Measurements from ENCODE around the gene FAIM2. TPM values are rescaled to one million over a fixed set of nuclear protein-coding genes. Genes with fewer than 3 reads are reported as not detected.

The FAIM2 gene
- total and polyA plus RNA-seq, 11 donors, result 0.33 to 15.0 (median 5.0) TPM

DNA sequence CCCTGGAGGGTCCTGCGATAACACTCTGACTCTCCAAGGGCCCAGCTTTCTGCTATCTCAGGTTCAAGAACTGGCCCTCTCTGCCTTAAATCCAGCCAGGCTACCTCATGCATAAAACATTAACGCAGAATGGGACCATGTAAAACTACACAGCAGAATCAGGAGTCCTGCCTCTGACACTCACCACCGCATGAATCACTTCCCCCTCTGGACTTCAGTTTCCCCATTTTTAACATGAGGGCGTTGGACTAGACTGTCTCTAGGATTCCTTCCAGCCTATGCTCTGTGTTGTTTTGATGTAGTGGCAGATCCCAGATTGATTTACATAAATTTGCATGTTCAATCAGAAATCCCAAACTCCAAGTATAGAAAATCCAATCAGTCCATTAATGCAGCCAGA is 78.8 kb downstream of the FAIM2 start:
- Histone ChIP-seq H3K27me3 (no peaks in the 10 kb centered on the region), H3K36me3 (peaks cover 0 to 8% (median 0%) of the 10 kb centered on the region in 9 donors), H3K4me1 (peaks cover 13 to 84% (median 72%) of the 10 kb centered on the region in 12 donors), H3K9me3 (no peaks in the 10 kb centered on the region), H3K4me3 (peak overlapping the region in 6 of 12 donors; percentile 2 to 90 (median 18)), H3K27ac (peak overlapping the region in 11 of 12 donors; percentile 44 to 99 (median 95))
- ATAC-seq (peak in 2 of 4 donors; percentile 8 to 18), DNase-seq (no peak)
- intact Hi-C loops (cut with DNase I), result loop anchor here in 1 of 10 donors (5.0 kb wide), 1 partner anchor 43 kb away; no protein-coding TSS in a partner anchor
- no peak for TF ChIP-seq POLR2A (IDR thresholded peaks at IDR 0.05)
- TF ChIP-seq, protein P1, sequence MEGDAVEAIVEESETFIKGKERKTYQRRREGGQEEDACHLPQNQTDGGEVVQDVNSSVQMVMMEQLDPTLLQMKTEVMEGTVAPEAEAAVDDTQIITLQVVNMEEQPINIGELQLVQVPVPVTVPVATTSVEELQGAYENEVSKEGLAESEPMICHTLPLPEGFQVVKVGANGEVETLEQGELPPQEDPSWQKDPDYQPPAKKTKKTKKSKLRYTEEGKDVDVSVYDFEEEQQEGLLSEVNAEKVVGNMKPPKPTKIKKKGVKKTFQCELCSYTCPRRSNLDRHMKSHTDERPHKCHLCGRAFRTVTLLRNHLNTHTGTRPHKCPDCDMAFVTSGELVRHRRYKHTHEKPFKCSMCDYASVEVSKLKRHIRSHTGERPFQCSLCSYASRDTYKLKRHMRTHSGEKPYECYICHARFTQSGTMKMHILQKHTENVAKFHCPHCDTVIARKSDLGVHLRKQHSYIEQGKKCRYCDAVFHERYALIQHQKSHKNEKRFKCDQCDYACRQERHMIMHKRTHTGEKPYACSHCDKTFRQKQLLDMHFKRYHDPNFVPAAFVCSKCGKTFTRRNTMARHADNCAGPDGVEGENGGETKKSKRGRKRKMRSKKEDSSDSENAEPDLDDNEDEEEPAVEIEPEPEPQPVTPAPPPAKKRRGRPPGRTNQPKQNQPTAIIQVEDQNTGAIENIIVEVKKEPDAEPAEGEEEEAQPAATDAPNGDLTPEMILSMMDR (IDR thresholded peaks at IDR 0.05), result no peak
- WGBS, 4 donors, result 50 to 64% (median 56%) methylated on average over 4 of the region's 4 CpGs

DNA sequence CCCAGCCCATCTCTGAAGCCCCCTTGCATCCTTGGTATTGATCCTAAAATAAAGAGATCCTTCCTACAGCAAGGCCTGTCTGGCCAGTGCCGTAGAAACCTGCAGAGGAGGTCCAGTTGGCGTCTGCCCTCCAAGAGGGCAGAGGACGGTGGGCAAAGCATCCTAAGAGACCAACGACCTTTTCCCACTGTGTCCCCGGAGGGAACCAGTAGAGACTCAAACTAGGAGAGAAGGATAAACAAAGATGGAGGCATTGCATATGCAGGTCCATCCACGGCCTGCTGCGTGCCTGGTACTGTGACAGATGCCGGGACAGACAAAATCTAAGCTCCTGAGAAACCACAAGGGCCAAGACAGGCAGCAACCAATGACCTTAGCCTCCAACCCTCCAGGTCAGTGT is 79.3 kb downstream of the FAIM2 start:
- no peak for TF ChIP-seq POLR2A (IDR thresholded peaks at IDR 0.05)
- TF ChIP-seq, protein P1 (IDR thresholded peaks at IDR 0.05), result no peak
- Histone ChIP-seq H3K27ac (peak overlapping the region in 10 of 12 donors; percentile 8 to 99 (median 92)), H3K4me1 (peaks cover 13 to 88% (median 77%) of the 10 kb centered on the region in 12 donors), H3K27me3 (no peaks in the 10 kb centered on the region), H3K4me3 (peak overlapping the region in 2 of 12 donors; percentile 2 to 35), H3K36me3 (peaks cover 0 to 8% (median 0%) of the 10 kb centered on the region in 9 donors), H3K9me3 (no peaks in the 10 kb centered on the region)
- ATAC-seq (no peak), DNase-seq (no peak)
- 64 to 85% (median 68%) methylated on average over 8 of the region's 8 CpGs for WGBS, 4 donors
- intact Hi-C loops (cut with DNase I), result loop anchor here in 1 of 10 donors (5.0 kb wide), 1 partner anchor 42 kb away; no protein-coding TSS in a partner anchor

DNA sequence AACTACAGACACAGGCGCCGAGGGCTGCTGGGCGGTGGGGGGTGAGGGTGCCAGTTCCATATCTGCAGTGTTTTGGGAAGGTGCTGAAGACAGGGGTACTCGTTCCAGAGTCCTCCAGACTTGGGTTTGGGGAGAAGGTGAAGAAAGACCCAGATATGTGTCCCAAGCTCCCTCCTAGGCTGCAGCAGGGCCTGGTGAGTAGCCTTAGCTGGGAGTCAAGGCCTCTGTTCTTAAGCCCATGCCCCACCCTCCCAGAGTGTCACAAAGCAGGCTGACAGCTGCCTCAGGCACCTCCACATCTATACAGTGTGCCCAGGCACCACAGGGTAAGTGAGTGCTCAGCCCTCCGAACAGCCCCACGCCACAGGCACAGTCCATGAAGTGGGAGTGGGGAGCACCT is 79.7 kb downstream of the FAIM2 start:
- ATAC-seq, result no peak
- WGBS, 4 donors, result 44 to 79% (median 76%) methylated on average over 4 to 6 of the region's 6 CpGs
- Histone ChIP-seq H3K9me3 (no peaks in the 10 kb centered on the region), H3K27me3 (no peaks in the 10 kb centered on the region), H3K27ac (peak overlapping the region in 6 of 12 donors; percentile 62 to 99 (median 92)), H3K4me1 (peaks cover 13 to 87% (median 76%) of the 10 kb centered on the region in 12 donors), H3K4me3 (no peak overlapping the region), H3K36me3 (peaks cover 0 to 8% (median 0%) of the 10 kb centered on the region in 9 donors)
- no peak for DNase-seq
- intact Hi-C loops (cut with DNase I), result loop anchor here in 1 of 10 donors (5.0 kb wide), 1 partner anchor 42 kb away; no protein-coding TSS in a partner anchor
- TF ChIP-seq, protein P1 (IDR thresholded peaks at IDR 0.05), result no peak
- TF ChIP-seq POLR2A (IDR thresholded peaks at IDR 0.05), result no peak

DNA sequence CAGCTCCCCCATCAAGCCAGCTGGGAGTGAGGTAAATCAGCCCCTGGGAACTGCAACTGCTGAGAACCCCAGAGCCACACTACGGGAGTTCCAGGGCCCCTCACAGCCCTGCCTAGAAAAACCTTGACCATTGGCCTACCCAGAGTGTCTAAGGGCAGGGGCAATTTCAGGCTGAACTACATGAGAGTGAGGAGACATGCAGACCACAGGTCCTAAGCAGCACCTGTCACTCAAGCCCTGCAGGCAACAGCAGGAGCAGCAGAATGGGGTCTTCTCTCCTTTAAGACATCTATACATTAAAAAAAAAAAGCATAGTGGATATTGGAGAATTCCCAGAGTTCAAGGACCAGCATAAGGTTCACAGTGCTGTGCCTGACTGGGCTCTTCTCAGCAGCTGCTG is 80.3 kb downstream of the FAIM2 start:
- Histone ChIP-seq H3K36me3 (peaks cover 0 to 8% (median 0%) of the 10 kb centered on the region in 9 donors), H3K4me3 (no peak overlapping the region), H3K27me3 (no peaks in the 10 kb centered on the region), H3K27ac (no peak overlapping the region), H3K4me1 (peaks cover 13 to 83% (median 72%) of the 10 kb centered on the region in 12 donors), H3K9me3 (no peaks in the 10 kb centered on the region)
- no peak for DNase-seq
- WGBS, 4 donors, result 62 to 83% (median 80%) methylated on average over 1 of the region's 1 CpG; no CpG with 5 or more reads in 1 of the 4 donors
- ATAC-seq, result no peak
- no peak for TF ChIP-seq POLR2A (IDR thresholded peaks at IDR 0.05)
- TF ChIP-seq, protein P1 (IDR thresholded peaks at IDR 0.05), result no peak
- intact Hi-C loops (cut with DNase I), result loop anchor here in 1 of 10 donors (5.0 kb wide), 1 partner anchor 41 kb away; no protein-coding TSS in a partner anchor

Data from heart left ventricle (tissue), 16 donors.